Measurements from ENCODE around the gene SEC14L6.

DNA sequence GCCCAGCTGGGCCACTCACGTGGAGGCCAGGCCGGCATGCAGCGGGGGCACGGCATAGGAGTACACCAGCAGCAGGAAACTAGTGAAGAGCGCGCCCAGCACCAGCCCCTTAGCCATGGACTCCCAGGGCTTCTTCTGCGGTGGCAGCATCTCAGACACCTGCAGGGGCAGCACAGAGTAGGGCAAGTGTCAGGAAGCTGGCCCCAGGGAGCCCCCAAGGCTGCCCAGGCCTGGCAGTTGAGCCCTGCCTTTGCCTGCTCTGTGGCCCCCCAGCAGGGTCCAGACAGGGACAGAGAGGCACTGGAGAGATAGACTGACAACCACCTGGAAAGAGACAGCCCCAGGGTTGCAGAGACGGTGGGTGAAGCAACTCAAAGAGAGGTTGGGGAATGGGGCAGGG is 10.7 kb upstream of the SEC14L6 start:
- no peak for TF ChIP-seq CTCF (IDR thresholded peaks at IDR 0.05)
- TF ChIP-seq POLR2A (IDR thresholded peaks at IDR 0.05), result no peak
- TF ChIP-seq POLR2AphosphoS5 (IDR thresholded peaks at IDR 0.05), result no peak
